H7 (cell line): ENCODE results near the gene FGD5. TPM values are rescaled to one million over a fixed set of nuclear protein-coding genes. Genes with fewer than 3 reads are reported as not detected.
"Not testable (repeated sequence)": the region's sequence is repeated elsewhere in the genome, so short reads cannot be mapped to it uniquely, and the experiment has no call there.

Source experiments
- DNase-seq: peaks from one replicate; pipeline ENCODE4 v3.0.0; 2012
- H3K27me3 ChIP-seq: 2 replicates; pipeline ENCODE4 v1.6.0; 2011; ENCODE audit warnings: mild to moderate bottlenecking, low read length; ENCODE audit not compliant: control insufficient read depth, insufficient read depth
- H3K36me3 ChIP-seq: replicated peaks from 2 replicates; pipeline ENCODE4 v1.5.1; 2011; ENCODE audit warnings: low read length; ENCODE audit not compliant: control insufficient read depth, insufficient read depth
- H3K4me3 ChIP-seq: 2 replicates; pipeline ENCODE4 v1.5.1; 2011; ENCODE audit warnings: low read depth, mild to moderate bottlenecking, control low read depth, low read length, moderate library complexity; ENCODE audit not compliant: insufficient read depth
- total RNA-seq: library from RNA; depleted of rRNA; stranded (reverse); fragments of >200 nt; shearing (Covaris generic); gene quantifications from 2 replicates; pipeline ENCODE4 v1.2.3, GENCODE V29; 2014

FGD5 gene
- total RNA-seq, 1 experiment from 2014 or later: 19.8 TPM

GRCh38 chr3:14808502-14809266 lies 10.1 kb upstream of the FGD5 start:
- Histone ChIP-seq H3K36me3 (no peaks in the 10 kb centered on the region), H3K4me3 (no peak overlapping the region), H3K27me3 (peaks cover 26% of the 10 kb centered on the region)
- DNase-seq: no peak

GRCh38 chr3:14809611-14810010 lies 9.2 kb upstream of the FGD5 start:
- H3K36me3 ChIP-seq: not testable (repeated sequence)
- peak; percentile 66 for DNase-seq
- peaks cover 26% of the 10 kb centered on the region for H3K27me3 ChIP-seq
- peak overlapping the region; percentile 55 for H3K4me3 ChIP-seq

GRCh38 chr3:14810070-14810791 lies 8.5 kb upstream of the FGD5 start:
- Histone ChIP-seq H3K36me3 (no peaks in the 10 kb centered on the region), H3K4me3 (peak overlapping the region; percentile 78), H3K27me3 (peaks cover 26% of the 10 kb centered on the region)
- peak; percentile 93 for DNase-seq

GRCh38 chr3:14810801-14811661 lies 7.7 kb upstream of the FGD5 start:
- Histone ChIP-seq H3K27me3 (peaks cover 26% of the 10 kb centered on the region), H3K36me3 (no peaks in the 10 kb centered on the region), H3K4me3 (peak overlapping the region; percentile 78)
- peak; percentile 87 for DNase-seq

- no peak for DNase-seq
- peak overlapping the region; percentile 78 for H3K4me3 ChIP-seq
- H3K36me3 ChIP-seq: no peaks in the 10 kb centered on the region
- peaks cover 26% of the 10 kb centered on the region for H3K27me3 ChIP-seq
These were observed 7.1 kb upstream of the FGD5 start for GRCh38 chr3:14811684-14812083.

- DNase-seq: no peak
- Histone ChIP-seq H3K36me3 (no peaks in the 10 kb centered on the region), H3K4me3 (no peak overlapping the region), H3K27me3 (peaks cover 26% of the 10 kb centered on the region)
These were observed 6.5 kb upstream of the FGD5 start for GRCh38 chr3:14812196-14812790.

- H3K36me3 ChIP-seq: peaks cover 3% of the 10 kb centered on the region; the same call in 1 of the 2 replicates
- peaks cover 17% of the 10 kb centered on the region for H3K27me3 ChIP-seq
- DNase-seq: no peak
- H3K4me3 ChIP-seq: no peak overlapping the region
These were observed 4.3 kb upstream of the FGD5 start for GRCh38 chr3:14814411-14814871.

GRCh38 chr3:14816359-14816758 lies 2.4 kb upstream of the FGD5 start:
- Histone ChIP-seq H3K27me3 (peaks cover 3% of the 10 kb centered on the region), H3K36me3 (peaks cover 6% of the 10 kb centered on the region), H3K4me3 (no peak overlapping the region)
- no peak for DNase-seq

GRCh38 chr3:14819671-14820070 lies 909 bp downstream of the FGD5 start:
- H3K36me3 ChIP-seq: peaks cover 6% of the 10 kb centered on the region
- no peaks in the 10 kb centered on the region for H3K27me3 ChIP-seq
- no peak for DNase-seq
- H3K4me3 ChIP-seq: no peak overlapping the region

- H3K27me3 ChIP-seq: no peaks in the 10 kb centered on the region
- no peak for DNase-seq
- H3K36me3 ChIP-seq: peaks cover 6% of the 10 kb centered on the region
These were observed 1.4 kb downstream of the FGD5 start for GRCh38 chr3:14820156-14820555.

GRCh38 chr3:14821151-14821550 lies 2.4 kb downstream of the FGD5 start:
- Histone ChIP-seq H3K36me3 (peaks cover 6% of the 10 kb centered on the region), H3K27me3 (no peaks in the 10 kb centered on the region), H3K4me3 (no peak overlapping the region)
- DNase-seq: no peak

More at GRCh38 chr3:14820156-14820555, 1.4 kb downstream of the FGD5 start:
- H3K4me3 ChIP-seq: no peak overlapping the region

GRCh38 chr3:14822134-14822533 lies 3.4 kb downstream of the FGD5 start:
- H3K27me3 ChIP-seq: no peaks in the 10 kb centered on the region
- peaks cover 8% of the 10 kb centered on the region for H3K36me3 ChIP-seq
- no peak for DNase-seq
- H3K4me3 ChIP-seq: no peak overlapping the region

- H3K4me3 ChIP-seq: no peak overlapping the region
- H3K36me3 ChIP-seq: peaks cover 8% of the 10 kb centered on the region
- no peaks in the 10 kb centered on the region for H3K27me3 ChIP-seq
- DNase-seq: peak; percentile 60
These were observed 4.1 kb downstream of the FGD5 start for GRCh38 chr3:14822670-14823390.
